ENCODE data around the gene RTKN2.
A peak's percentile ranks its signal among the peaks of the same experiment; 100 is the strongest.

RTKN2 gene, protein sequence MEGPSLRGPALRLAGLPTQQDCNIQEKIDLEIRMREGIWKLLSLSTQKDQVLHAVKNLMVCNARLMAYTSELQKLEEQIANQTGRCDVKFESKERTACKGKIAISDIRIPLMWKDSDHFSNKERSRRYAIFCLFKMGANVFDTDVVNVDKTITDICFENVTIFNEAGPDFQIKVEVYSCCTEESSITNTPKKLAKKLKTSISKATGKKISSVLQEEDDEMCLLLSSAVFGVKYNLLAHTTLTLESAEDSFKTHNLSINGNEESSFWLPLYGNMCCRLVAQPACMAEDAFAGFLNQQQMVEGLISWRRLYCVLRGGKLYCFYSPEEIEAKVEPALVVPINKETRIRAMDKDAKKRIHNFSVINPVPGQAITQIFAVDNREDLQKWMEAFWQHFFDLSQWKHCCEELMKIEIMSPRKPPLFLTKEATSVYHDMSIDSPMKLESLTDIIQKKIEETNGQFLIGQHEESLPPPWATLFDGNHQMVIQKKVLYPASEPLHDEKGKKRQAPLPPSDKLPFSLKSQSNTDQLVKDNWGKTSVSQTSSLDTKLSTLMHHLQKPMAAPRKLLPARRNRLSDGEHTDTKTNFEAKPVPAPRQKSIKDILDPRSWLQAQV

DNA sequence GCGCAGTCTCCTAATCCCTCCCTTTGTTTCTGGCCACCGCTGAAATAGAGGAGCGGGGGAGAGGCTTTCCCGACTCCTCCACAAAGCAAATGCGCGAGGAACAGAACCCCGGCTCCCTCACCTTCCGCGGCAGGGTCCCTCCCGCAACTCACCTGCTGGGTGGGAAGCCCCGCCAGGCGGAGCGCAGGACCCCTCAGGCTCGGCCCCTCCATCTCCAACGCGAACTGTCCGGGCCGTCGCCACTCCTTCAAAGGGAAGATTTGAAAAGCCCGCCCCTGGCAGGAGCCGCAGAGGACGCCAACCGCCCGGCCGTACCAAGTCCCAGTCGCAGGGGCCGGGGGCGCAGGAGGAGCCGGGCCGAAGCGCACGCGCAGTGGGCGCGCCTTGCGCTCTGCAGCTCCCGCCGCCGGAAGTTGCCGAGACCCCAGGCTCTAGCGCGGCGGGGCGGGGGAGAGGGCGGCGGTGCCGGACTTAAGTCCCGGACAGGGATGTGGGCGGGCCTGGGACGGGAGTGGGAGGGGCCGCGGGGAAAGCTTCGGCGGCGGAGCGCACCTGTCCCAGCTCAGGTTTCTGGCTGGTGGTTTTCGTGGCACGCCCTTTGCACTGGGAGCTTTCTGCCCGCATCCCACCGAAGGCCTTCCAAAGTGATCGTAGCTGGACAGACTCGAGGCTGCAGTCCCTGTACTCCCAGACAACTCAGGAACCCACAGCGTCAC lies at the start of gene RTKN2:
Gene RTKN2 (minus strand): TSS at position 446 of the 716 bp plus-strand sequence. CDS start 234 bp downstream, at position 212.
- Histone ChIP-seq H3K27ac (ENCODE audit: poor library complexity, severe bottlenecking) (peak within 1 kb of the TSS; percentile 1), H3K4me1 (ENCODE audit: insufficient read depth, poor library complexity, severe bottlenecking) (peaks cover 20% of the 10 kb centered on the region), H3K4me3 (ENCODE audit: severe bottlenecking) (peak within 1 kb of the TSS; percentile 75), H3K9me3 (ENCODE audit: severe bottlenecking) (no peaks in the 10 kb centered on the region), H3K36me3 (ENCODE audit: low read depth) (no peaks in the 10 kb centered on the region), H3K27me3 (ENCODE audit: insufficient read depth, poor library complexity, severe bottlenecking) (no peaks in the 10 kb centered on the region)
- DNase-seq (ENCODE audit: low spot score) (peak; percentile 81), ATAC-seq (ENCODE audit: low read depth) (peak; percentile 87)
- TF ChIP-seq, protein P1, sequence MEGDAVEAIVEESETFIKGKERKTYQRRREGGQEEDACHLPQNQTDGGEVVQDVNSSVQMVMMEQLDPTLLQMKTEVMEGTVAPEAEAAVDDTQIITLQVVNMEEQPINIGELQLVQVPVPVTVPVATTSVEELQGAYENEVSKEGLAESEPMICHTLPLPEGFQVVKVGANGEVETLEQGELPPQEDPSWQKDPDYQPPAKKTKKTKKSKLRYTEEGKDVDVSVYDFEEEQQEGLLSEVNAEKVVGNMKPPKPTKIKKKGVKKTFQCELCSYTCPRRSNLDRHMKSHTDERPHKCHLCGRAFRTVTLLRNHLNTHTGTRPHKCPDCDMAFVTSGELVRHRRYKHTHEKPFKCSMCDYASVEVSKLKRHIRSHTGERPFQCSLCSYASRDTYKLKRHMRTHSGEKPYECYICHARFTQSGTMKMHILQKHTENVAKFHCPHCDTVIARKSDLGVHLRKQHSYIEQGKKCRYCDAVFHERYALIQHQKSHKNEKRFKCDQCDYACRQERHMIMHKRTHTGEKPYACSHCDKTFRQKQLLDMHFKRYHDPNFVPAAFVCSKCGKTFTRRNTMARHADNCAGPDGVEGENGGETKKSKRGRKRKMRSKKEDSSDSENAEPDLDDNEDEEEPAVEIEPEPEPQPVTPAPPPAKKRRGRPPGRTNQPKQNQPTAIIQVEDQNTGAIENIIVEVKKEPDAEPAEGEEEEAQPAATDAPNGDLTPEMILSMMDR (IDR thresholded peaks at IDR 0.05; ENCODE audit: poor library complexity, severe bottlenecking), result no peak

DNA sequence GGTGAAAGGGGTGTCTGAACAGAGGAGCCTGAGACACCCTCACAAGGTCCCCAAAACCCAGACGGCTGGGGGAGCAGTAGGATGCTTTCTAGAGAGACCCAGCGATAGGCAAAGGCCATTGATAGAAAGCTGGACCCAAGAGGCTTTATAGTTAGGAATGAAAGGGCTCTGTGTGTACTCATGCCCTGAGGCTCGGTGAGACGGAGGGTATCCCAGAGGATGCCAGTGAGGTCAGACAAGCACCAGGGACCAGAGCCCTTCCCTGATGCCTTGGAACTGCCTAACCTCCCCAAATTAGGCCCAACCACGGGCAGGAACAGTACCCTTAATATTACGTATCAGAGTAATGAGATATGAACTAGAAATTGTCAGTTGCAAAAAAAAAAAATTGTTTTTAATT lies 48.6 kb upstream of the RTKN2 start:
- TF ChIP-seq, protein P1 (IDR thresholded peaks at IDR 0.05; ENCODE audit: poor library complexity, severe bottlenecking), result no peak
- H3K9me3 ChIP-seq (ENCODE audit: severe bottlenecking), result no peaks in the 10 kb centered on the region
- H3K36me3 ChIP-seq (ENCODE audit: low read depth), result no peaks in the 10 kb centered on the region
- no peak overlapping the region for H3K4me3 ChIP-seq (ENCODE audit: severe bottlenecking)
- DNase-seq (ENCODE audit: low spot score), result no peak
- no peaks in the 10 kb centered on the region for H3K4me1 ChIP-seq (ENCODE audit: insufficient read depth, poor library complexity, severe bottlenecking)
- no peaks in the 10 kb centered on the region for H3K27me3 ChIP-seq (ENCODE audit: insufficient read depth, poor library complexity, severe bottlenecking)
- no peak for ATAC-seq (ENCODE audit: low read depth)
- no peak overlapping the region for H3K27ac ChIP-seq (ENCODE audit: poor library complexity, severe bottlenecking)

DNA sequence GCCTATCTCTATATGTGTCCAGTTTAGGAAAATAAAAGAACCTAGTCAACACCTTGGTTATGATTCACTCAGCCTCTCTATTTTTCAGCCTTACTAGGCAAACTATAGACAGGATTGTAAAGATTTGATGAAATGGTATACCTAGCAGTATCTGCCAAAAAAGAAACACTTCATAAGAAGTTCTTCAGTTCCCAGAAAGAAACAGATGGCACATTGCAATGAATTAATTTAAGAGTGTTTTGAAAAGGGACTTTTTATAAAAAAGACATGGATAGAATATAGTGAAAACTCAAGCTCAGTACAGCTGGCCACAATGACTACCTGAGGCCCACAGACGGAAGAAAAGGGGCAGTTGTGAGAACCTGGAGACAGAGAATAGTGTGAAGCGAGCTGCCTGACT lies 40.6 kb upstream of the RTKN2 start:
- H3K4me3 ChIP-seq (ENCODE audit: severe bottlenecking), result no peak overlapping the region
- H3K9me3 ChIP-seq (ENCODE audit: severe bottlenecking), result no peaks in the 10 kb centered on the region
- no peaks in the 10 kb centered on the region for H3K4me1 ChIP-seq (ENCODE audit: insufficient read depth, poor library complexity, severe bottlenecking)
- H3K27ac ChIP-seq (ENCODE audit: poor library complexity, severe bottlenecking), result no peak overlapping the region
- no peaks in the 10 kb centered on the region for H3K27me3 ChIP-seq (ENCODE audit: insufficient read depth, poor library complexity, severe bottlenecking)
- TF ChIP-seq, protein P1 (IDR thresholded peaks at IDR 0.05; ENCODE audit: poor library complexity, severe bottlenecking), result no peak
- H3K36me3 ChIP-seq (ENCODE audit: low read depth), result no peaks in the 10 kb centered on the region
- ATAC-seq (ENCODE audit: low read depth), result no peak
- no peak for DNase-seq (ENCODE audit: low spot score)

DNA sequence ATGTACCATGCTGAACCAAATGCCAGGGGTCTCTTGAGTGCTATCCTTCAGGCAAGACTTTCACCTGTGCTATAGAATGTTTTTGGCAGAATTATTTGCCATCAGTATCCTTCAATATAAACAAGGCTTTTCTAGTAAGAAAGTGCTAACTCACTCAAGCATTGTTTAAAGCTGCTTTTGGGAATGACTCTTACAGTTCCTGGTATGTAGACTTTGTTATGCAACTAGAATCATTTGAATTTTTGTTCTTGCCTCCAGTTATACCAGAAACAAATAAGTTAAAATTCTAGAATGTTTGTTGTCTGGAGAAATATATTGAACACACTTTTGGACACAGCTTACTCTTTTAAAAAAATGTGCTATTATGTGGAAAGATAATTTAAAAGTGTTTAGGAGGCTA lies 39.5 kb upstream of the RTKN2 start:
- no peak overlapping the region for H3K4me3 ChIP-seq (ENCODE audit: severe bottlenecking)
- ATAC-seq (ENCODE audit: low read depth), result no peak
- TF ChIP-seq, protein P1 (IDR thresholded peaks at IDR 0.05; ENCODE audit: poor library complexity, severe bottlenecking), result no peak

More for the DNA sequence above, 39.5 kb upstream of the RTKN2 start:
- Histone ChIP-seq H3K27ac (ENCODE audit: poor library complexity, severe bottlenecking) (no peak overlapping the region), H3K36me3 (ENCODE audit: low read depth) (no peaks in the 10 kb centered on the region), H3K27me3 (ENCODE audit: insufficient read depth, poor library complexity, severe bottlenecking) (no peaks in the 10 kb centered on the region), H3K9me3 (ENCODE audit: severe bottlenecking) (no peaks in the 10 kb centered on the region), H3K4me1 (ENCODE audit: insufficient read depth, poor library complexity, severe bottlenecking) (no peaks in the 10 kb centered on the region)
- DNase-seq (ENCODE audit: low spot score), result no peak

All from RWPE2 (cell line).